Ascending aorta (tissue), 2 donors: ENCODE data around the gene PLEKHG5. TPM values are rescaled to one million over a fixed set of nuclear protein-coding genes. Genes with fewer than 3 reads are reported as not detected.

Source experiments
- DNase-seq, 2 donors: peaks; one replicate each; pipeline ENCODE4 v3.0.0-alpha.2; 2019; ENCODE audit warnings: low spot score in 2 of 2
- H3K27ac ChIP-seq, 2 donors: fragments of 200-600 bp; sonication (generic); one replicate each; pipeline ENCODE4 v1.5.1; 2016 to 2017; ENCODE audit warnings: mild to moderate bottlenecking in 1 of 2
- H3K27me3 ChIP-seq: fragments of 200-600 bp; sonication (generic); one replicate; pipeline ENCODE4 v1.5.1; 2017
- H3K36me3 ChIP-seq, 2 donors: fragments of 200-600 bp; sonication (generic); one replicate each; pipeline ENCODE4 v1.5.1; 2016
- H3K4me1 ChIP-seq, 2 donors: fragments of 200-600 bp; sonication (generic); one replicate each; pipeline ENCODE4 v1.5.1; 2016 to 2017; ENCODE audit warnings: mild to moderate bottlenecking in 1 of 2
- H3K4me3 ChIP-seq, 2 donors: fragments of 200-600 bp; sonication (generic); one replicate each; pipeline ENCODE4 v1.5.1; 2016 to 2017; ENCODE audit warnings: mild to moderate bottlenecking in 1 of 2
- H3K9me3 ChIP-seq, 2 donors: fragments of 200-600 bp; sonication (generic); one replicate each; pipeline ENCODE4 v1.5.1; 2016
- intact Hi-C: fragments of 100-400 bp; cut with DNase I; formaldehyde crosslinking; loops from one replicate; pipeline ENCODE4 v1.15.1; 2023
- total RNA-seq: library from RNA; depleted of rRNA; stranded (reverse); fragments of >200 nt; gene quantifications from one replicate; pipeline ENCODE4 v1.1.0, GENCODE V29; 2016
- TF ChIP-seq, protein P1 (sequence below), 3 experiments: fragments of 200-600 bp in 2 of 3; fragments of 450-650 bp in 1 of 3; sonication (generic) in 2 of 3; IDR thresholded peaks; one replicate each; pipeline ENCODE4 v1.5.1; 2016 to 2019; ENCODE audit warnings: antibody characterized with exemption in 3 of 3, mild to moderate bottlenecking in 1 of 3, moderate library complexity in 1 of 3

Gene PLEKHG5
- total RNA-seq, 1 donor from 2014 or later, result 11.4 TPM

DNA sequence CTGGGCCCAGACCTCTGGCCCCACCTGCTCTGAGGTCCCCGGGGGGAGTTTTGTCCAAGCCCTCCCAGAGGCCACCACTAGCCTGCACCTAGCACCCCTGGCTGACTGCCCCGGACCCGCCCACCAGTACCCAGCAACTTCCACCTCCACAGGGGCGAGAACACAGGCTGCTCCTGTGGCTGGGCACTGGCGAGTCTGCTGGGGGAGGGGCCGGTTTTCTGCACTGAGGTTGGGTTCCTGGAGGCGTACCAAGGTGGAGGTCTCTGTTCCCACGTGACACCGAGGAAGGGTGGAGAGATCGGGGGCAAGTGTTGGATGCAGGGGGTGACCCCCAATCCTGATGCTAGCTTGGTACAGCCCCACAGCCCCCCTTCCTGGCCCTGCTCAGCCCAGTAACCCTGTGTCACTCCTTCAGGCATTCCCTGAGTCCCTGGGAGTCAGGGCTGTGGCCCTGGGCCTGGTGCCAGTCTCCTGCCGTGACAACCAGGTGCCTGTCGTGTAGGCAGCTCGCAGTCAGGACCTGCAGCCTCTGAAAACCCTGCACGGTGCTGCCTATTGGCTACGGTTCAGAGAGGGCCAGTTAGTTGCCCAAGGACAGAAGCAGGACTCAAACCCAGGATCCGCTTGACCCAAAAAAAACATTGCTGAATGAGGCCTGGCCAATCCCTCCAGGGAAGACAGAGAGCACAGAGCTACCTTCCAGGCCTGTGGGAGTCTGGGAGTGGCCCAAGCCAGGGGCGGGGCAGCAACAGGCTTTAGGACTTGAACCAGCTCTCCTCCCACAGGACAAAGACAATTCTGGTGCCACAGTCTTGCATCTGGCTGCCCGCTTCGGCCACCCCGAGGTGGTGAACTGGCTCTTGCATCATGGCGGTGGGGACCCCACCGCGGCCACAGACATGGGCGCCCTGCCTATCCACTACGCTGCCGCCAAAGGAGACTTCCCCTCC, 63.8 kb downstream of the PLEKHG5 start:
- Histone ChIP-seq H3K4me1 (peaks cover 2 to 8% of the 10 kb centered on the region in 2 donors), H3K27me3 (peaks cover 18% of the 10 kb centered on the region), H3K36me3 (no peaks in the 10 kb centered on the region), H3K4me3 (no peak overlapping the region), H3K27ac (no peak overlapping the region), H3K9me3 (no peaks in the 10 kb centered on the region)
- intact Hi-C loops, result no loop called here
- DNase-seq, result no peak
- TF ChIP-seq, protein P1, sequence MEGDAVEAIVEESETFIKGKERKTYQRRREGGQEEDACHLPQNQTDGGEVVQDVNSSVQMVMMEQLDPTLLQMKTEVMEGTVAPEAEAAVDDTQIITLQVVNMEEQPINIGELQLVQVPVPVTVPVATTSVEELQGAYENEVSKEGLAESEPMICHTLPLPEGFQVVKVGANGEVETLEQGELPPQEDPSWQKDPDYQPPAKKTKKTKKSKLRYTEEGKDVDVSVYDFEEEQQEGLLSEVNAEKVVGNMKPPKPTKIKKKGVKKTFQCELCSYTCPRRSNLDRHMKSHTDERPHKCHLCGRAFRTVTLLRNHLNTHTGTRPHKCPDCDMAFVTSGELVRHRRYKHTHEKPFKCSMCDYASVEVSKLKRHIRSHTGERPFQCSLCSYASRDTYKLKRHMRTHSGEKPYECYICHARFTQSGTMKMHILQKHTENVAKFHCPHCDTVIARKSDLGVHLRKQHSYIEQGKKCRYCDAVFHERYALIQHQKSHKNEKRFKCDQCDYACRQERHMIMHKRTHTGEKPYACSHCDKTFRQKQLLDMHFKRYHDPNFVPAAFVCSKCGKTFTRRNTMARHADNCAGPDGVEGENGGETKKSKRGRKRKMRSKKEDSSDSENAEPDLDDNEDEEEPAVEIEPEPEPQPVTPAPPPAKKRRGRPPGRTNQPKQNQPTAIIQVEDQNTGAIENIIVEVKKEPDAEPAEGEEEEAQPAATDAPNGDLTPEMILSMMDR (IDR thresholded peaks at IDR 0.05), result no peak

DNA sequence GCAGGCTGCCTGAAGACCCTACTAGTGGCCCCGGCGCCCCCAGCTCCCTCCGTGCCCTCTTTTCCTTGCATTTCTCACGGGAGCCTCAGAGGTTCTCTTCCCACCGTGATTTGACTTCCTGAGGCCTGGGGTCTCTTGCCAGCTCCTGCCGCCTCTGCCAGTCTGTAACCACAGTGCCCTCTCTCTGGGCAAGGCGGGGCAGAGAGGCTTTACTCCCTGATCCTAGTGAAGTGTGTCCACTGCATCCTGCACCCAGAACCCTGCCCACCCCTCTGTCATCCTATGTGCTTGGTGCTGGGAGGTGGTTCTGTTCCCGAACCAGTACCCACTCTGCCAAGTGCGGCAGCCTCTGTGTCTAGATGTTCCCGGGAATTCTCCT, 64.5 kb downstream of the PLEKHG5 start:
- no peak overlapping the region for H3K4me3 ChIP-seq
- intact Hi-C loops, result no loop called here
- H3K9me3 ChIP-seq, result no peaks in the 10 kb centered on the region
- no peak overlapping the region for H3K27ac ChIP-seq
- DNase-seq, result no peak
- TF ChIP-seq, protein P1 (IDR thresholded peaks at IDR 0.05), result no peak
- H3K4me1 ChIP-seq, result peaks cover 2 to 8% of the 10 kb centered on the region in 2 donors
- no peaks in the 10 kb centered on the region for H3K36me3 ChIP-seq
- peaks cover 18% of the 10 kb centered on the region for H3K27me3 ChIP-seq

DNA sequence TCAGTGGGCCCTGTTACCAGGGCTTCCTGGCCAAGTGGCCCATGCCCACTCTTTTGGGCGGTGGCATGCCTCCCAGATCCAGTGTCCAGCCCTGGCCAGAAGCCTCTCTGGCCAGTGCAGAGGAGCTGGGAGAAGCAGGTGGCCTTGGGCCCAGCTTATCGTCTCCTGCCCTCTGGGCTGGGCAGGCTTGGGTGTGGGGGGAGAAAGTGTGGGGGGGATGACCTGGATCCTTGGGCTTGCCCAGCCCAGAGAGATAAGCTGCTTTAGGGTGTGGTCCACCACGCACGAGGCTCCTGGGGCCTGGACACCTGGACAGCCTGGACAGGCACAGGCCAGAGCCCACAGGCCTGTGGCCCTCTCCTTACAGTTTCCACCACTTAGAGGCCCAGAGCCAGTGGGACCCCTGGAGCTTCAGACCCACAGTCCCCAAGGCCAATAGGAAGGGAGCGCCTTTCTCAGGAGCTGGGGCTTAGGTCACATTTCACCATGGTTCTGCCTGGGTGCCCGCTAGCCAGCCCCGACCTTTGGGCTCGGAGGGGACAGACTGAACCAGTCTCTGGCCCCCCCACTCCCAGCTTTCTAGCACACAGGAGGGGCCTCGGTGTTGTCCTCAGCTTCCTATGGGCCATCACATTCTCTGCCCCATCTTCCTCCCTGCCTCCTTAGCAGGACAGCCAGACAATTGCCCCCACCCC, 65.0 kb downstream of the PLEKHG5 start:
- TF ChIP-seq, protein P1 (IDR thresholded peaks at IDR 0.05), result no peak
- H3K36me3 ChIP-seq, result no peaks in the 10 kb centered on the region
- peaks cover 18% of the 10 kb centered on the region for H3K27me3 ChIP-seq
- H3K27ac ChIP-seq, result no peak overlapping the region
- no peak for DNase-seq
- no peak overlapping the region for H3K4me3 ChIP-seq
- H3K9me3 ChIP-seq, result no peaks in the 10 kb centered on the region
- peaks cover 2 to 8% of the 10 kb centered on the region in 2 donors for H3K4me1 ChIP-seq
- intact Hi-C loops, result no loop called here

DNA sequence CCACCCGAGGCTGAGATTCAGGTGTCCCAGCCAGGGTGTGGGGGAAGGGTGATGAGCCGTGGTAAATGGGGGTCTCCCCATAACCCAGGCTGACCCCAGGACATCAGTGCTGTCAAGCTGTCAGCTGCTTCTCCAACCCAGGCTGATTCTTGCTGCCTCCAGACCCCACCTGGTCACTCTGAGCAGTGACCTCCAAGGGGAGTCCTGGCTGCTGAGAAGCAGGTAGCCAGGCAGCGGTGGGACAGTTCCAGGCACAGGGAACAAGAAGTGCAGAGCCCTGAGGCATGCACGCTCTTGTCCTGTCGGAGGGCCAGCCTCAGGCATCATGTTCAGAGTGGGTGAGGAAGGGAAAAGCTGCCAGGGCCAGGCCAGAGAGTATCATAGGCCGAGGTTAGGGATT, 65.8 kb downstream of the PLEKHG5 start:
- no peak overlapping the region for H3K4me3 ChIP-seq

More for the DNA sequence above, 65.8 kb downstream of the PLEKHG5 start:
- intact Hi-C loops, result no loop called here
- DNase-seq, result no peak
- Histone ChIP-seq H3K27ac (no peak overlapping the region), H3K4me1 (peaks cover 2 to 8% of the 10 kb centered on the region in 2 donors), H3K27me3 (peaks cover 19% of the 10 kb centered on the region), H3K9me3 (no peaks in the 10 kb centered on the region), H3K36me3 (no peaks in the 10 kb centered on the region)
- TF ChIP-seq, protein P1 (IDR thresholded peaks at IDR 0.05), result no peak
